HG03139 (cell line): ENCODE measurements around the gene DTWD1.
"Not testable (repeated sequence)": the region's sequence is repeated elsewhere in the genome, so short reads cannot be mapped to it uniquely, and the experiment has no call there.

Source experiments
- ATAC-seq: cut with Tn5 transposase; IDR thresholded peaks from one replicate; pipeline ENCODE4 v1.9.1; 2021; ENCODE audit not compliant: unreplicated experiment

Gene DTWD1, protein sequence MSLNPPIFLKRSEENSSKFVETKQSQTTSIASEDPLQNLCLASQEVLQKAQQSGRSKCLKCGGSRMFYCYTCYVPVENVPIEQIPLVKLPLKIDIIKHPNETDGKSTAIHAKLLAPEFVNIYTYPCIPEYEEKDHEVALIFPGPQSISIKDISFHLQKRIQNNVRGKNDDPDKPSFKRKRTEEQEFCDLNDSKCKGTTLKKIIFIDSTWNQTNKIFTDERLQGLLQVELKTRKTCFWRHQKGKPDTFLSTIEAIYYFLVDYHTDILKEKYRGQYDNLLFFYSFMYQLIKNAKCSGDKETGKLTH

DNA sequence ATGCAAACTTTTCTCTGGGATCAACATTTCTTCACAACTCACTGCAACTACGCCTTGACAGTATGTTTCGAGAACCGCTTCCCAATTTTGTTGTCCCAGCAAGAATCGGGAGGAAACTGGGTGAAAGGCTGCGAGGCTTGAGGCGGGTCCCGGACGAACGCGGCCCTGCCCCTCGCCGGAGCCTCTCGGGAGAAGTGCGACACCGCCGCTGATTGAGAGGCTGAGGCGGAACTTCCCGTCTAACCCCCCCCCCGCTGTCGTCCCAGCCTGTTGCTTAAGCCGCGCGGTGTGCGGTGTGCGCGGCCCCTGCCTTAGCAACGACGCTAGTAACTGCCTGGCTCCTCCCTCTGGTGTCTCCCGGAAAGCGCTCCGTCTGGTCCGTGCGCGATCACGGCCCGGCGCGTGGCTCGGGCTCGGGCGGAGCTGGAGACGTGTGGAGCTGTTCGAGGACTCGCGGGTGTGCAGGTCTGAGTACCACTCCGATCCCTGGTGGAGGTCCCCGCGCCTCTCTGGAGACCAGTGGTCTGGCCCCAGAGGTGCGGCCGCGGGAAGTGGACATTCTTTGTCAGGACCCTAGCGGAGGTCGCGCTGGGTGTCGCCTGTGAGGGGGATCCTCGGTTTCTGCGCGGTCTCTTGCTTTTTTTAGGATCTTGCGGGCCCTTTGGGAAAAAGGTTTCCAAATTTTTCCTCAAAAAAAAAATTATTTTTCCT is at the start of gene DTWD1, which contains the start of gene FAM227B:
TSS of gene DTWD1 (plus strand) at position 391 of the 711 bp plus-strand sequence. CDS start 4,120 bp downstream, outside the sequence.
TSS of gene FAM227B (minus strand) at position 161 of the 711 bp plus-strand sequence. CDS start 5,647 bp downstream, outside the sequence.
- ATAC-seq = peak; percentile 99

DNA sequence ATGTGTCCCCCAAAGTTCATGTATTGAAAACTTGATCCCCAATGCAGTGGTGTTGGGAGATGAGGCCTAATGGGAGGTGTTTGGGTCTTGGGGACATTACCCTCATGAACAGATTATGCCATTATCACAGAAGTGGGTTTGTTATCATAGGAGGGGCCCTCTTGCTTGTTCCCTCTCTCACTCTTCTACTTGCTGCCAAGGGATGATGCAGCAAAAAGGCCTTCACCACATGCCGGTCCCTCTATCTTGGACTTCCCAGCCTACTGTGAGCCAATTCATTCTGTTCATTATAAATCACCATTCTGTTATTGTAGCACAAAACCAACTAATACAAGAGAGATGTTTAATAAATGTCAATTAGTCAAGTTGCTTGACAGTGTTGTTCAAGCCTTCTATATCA is 47.4 kb upstream of the DTWD1 start:
- ATAC-seq = no peak

DNA sequence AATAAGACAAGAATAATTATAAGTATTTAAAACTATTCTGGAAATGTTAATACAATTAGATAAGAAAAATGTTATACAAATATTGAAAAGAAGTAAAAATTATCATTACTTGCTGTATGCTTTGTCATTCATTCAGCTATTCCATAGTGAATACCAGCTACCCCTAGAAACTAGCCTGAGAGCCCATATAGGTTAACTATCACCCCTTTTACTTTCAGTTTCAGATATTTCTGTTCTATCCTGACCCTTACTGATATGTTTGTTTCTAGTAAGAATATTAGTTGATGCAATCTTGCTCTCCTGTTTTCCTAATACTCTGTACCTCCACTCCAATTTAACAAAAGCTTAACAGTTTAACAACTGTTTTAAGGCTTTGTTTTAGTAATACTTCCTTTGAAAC is 31.8 kb upstream of the DTWD1 start:
- ATAC-seq = no peak

DNA sequence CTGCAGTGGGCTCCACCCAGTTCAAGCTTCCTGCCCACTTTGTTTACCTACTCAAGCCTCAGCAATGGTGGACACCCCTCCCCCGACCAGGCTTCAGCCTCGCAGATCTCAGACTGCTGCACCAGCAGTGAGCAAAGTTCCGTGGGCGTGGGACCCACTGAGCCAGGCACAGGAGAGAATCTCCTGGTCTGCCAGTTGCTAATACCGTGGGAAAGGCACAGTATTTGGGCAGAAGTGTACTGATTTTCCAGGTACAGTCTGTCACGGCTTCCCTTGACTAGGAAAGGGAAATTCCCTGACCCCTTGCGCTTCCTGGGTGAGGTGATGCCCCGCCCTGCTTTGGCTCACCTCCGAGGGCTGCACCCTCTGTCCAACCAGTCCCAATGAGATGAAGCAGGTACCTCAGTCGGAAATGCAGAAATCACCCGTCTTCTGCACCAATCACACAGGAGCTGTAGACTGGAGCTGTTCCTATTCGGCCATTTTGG is 28.0 kb upstream of the DTWD1 start:
- not testable (repeated sequence) for ATAC-seq

DNA sequence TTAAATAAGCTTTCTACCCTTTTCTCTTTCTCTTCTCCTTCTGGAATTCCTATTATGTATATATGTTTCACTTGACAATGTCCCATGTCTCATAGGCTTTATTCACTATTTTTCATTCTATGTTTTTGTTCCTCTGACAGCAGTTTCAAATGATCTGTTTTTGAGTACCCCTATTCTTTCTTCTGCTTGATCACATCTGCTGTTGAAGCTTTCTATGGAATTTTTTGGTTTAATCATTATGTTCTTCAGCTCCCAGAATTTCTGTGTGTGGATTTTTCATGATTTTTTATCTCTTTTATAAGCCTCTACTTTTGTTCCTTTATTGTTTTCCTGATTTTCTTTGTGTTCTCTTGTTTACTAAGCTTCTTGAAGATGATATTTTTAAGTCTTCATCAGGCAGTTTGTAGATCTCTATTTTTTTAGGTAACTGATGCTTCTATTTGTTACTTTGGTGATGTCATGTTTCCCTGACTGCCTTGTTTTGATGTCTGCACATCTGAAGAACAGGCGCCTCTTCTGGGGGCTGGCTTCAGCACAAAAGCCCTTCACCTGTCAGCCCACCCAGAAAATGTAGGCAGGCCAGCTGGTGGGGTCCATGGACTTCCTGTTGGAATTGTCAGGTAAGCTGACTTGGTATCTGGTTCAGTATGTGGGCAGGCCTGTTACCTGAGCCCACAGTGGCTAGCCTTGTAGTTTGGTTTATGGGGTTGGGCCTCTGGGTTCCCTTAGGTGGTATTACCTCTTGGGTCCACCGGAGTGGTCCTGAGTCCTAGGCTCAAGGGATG is 16.0 kb upstream of the DTWD1 start:
- ATAC-seq = no peak

DNA sequence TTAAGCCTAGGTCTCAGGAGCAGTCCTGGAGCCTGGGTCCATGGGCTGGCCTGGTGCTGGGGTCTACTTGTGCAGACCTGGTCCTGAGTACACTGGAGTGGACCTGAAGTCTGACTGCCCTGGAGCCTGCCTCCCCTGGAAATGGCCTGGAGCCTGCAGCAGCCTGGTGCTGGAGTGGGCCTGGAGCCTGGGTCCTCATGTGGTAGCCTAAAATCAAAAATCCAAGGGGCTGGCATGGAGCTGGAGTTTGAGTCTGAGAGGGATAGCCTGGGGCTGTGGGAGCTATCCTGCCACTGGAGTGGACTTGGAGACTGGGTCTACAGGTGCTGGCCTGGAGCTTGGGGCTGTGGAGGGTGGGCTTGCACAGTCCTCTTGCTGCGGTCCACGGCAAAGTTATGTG is 15.3 kb upstream of the DTWD1 start:
- ATAC-seq = no peak

DNA sequence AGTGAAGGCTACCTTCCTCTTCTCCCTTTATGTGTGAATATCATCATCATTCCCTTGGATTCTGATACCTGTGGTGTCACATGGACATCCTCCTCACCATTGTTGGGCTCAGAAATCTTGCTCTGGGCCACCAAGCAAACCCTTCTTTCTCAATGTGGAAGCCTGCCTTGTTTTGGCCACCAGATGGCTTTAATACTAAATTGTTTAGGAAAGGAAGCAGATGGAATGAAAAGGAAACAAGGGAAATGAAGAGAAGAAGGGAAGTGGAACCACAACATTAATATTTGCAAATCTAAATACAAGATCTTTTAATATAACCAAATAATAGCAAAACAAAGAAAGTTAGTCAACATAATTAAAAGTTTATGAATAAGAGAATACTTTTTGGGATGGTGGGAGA is 14.3 kb upstream of the DTWD1 start:
- ATAC-seq = no peak

DNA sequence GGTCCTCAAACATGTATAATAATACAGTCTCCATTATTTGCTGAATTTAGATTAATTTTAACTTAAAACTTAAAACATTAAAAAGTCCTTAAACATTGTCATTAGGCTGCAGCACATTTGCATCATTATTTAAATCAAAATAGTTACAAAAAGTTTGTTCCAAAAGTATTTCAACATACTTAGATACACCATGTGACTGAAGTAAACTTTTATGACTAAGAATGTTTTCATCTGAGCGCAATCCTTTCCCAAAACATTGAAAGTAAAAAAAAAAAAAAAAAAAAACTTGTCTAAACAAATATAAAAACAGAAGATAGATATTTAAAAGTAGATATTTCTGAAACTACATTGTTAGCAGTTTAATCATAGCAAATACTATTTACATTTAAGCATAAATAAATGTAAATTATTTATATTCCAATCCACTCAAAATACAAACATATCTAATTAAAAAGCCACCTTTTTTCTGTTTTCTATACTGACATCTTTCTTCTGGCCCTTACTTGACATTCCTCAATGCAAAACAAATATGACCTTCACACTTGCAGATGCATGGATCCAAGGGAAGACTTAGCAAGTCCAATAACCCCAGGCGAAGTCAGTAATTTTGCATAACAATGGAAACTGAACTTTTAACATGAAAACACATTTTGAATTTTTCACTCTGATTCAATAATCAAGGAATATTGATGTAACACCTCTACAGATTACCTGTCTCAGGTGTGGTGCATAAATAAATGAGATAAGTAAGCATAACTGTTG is 10.5 kb upstream of the DTWD1 start:
- ATAC-seq = no peak

DNA sequence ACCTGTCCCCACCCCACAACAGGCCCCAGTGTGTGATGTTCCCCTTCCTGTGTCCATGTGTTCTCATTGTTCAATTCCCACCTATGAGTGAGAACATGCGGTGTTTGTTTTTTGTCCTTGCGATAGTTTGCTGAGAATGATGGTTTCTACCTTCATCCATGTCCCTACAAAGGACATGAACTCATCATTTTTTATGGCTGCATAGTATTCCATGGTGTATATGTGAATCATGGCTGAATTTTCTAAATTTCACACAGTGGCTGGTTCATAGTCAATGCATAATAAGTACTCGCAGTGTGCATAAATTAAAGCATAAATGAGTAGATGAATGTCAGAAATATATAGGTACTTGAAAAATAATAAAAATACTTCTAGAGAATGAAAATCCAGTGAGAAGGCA is 8.6 kb upstream of the DTWD1 start:
- ATAC-seq = not testable (repeated sequence)

DNA sequence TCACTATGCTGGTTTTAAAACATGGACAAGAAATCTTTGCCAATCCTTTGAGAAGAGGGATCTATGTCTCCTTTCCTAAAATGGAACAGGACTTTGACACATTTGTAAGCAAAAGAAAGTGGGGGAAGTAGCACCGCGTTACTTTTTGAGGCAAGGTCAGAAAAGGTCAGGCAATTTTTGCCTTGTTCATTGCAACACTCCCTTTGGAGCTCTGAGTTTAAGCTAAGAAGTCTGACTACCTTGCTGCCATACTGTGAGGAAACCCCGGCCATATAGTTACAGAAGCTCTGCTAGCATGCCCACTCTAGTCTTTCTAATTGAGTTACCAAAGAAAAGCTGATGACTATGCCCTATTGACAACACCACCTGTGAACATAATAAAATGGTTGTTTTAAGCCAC is 1.6 kb upstream of the DTWD1 start:
- ATAC-seq = no peak

DNA sequence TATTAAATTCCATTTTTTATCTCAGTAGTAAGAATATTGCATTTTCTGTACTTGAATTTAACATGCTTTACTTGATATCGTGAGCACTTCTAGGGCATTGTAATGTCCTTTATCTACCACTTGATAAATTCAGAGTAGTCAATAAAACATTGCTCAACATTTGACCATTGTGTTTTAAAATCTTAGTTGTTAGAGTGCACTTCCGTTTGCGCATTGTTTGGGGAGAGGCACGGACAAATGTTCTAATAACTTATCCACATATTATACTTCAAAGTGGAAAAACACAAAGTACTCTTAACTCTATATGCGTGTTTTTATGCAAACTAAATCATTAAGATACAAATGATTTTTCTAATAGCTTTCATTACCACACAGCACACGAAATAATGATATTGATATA is 649 bp upstream of the DTWD1 start:
- ATAC-seq = no peak

DNA sequence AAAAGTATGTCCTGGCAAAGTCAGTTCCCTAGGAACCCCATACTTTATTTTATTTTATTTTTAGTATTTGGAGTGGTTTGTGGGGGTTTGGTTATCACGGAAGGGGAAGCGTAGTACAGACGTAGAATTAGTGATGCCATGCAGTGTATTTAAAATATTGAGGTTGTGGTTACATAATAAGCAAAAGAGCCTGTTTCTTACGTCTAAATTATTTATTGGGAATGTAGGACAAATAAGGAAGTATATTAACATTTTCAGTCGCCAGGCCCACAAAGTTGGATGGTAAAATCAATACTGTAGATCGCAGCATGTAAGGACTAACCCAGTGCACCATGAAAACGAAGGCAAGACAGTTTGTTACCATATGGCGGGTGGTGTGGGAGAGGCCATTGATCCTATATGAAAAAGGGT is 558 bp downstream of the DTWD1 start:
- no peak for ATAC-seq

DNA sequence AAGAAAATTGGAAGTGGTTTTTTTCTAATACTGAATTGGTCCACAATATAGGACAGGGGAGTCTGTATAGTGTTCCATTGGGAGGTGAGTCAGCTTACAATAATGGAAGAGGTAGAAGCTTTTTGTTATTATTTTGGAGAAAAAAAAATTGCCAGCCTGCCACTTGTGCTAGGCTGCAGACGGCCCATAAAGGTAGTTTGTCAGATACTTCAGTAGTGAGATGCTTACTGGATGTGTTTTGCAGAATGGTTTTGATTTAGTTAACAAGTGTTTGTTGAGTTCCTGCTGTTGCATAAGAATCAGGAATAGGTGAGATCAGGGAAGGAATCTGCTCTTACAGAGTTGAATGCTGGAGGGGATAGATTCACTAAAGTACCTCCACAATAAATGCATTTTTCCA is 1.0 kb downstream of the DTWD1 start:
- ATAC-seq = no peak

DNA sequence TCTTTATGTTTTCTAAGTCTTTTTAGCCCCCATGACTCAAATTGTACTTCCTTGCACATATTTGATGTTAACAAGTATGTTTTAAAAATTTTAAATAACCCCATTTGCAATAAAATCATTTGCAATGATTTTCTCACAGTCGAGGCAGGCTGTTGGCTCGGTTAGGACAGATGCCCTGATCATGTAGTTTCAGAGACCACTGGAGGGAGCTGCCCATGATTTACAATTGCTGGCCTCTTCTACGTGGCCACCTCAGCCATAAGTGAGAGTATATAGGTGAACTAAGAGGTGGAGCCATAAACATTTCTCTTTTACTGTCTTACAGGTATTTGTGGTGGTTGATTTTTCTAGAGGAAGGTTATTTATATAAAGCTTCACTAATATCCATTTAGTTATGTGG is 1.7 kb downstream of the DTWD1 start:
- no peak for ATAC-seq

DNA sequence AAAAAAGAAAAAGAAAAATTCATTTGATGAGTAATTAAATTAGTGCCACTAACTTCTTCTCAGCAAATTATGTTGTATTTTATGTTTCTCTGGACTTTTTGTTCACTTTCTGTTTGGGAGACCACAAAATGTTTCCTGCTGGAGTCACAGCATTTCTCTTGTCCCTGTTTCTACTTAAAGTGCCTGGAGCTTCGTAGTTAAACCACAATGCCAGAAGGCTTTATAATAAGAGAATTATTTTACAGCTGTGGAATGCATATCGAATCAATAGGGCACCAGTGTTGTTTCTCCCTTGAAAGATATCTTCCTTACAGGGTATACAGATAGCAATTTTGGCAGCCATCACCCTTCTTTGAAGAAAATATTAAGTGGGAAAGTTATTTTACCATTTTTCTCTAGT is 3.2 kb downstream of the DTWD1 start:
- no peak for ATAC-seq

DNA sequence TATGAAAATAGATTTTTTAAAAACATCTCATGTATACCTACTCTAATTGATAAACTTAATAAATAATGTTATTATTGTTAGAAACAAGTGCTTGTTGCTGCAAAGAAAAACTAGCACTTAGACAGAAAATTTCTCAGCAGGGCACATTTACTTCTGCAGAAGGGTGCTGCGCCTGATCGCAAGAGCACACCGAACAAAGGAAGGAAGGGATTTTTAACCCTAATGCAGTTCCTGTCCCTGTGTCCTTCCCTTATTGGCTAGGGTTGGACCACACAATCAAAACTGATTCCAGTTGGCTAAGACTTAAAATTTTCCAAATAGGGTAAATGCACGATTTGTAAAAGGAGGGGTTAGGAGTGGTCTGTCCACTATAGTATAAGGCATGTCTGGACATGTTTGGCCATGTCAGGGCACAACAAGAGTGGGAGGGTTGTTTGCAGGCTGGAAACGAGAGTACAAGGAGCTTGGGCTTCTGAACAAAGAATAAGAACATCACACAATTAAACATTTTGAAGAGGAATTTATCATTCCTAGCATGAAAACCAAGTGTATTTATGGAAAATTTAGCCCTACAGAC is 4.7 kb downstream of the DTWD1 start:
- no peak for ATAC-seq

DNA sequence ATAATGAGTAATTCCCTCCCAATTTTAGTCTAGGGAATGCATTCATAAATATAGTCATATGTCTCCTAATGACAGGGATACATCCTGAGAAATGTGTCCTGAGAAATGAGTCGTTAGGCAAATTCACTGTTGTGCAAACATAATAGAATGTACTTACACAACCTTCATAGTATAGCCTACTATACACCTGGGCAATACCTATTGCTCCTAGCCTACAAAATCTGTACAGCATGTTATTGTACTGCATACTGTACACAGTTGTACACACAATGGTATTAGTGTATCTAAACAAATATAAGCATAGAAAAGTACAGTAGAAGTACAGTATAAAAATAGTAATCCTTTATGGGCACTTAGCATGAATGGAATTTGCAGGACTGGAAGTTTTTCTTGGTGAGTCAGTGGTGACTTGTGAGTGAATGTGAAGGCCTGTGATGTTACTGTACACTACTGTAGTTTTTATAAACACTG is 6.6 kb downstream of the DTWD1 start:
- ATAC-seq = no peak

DNA sequence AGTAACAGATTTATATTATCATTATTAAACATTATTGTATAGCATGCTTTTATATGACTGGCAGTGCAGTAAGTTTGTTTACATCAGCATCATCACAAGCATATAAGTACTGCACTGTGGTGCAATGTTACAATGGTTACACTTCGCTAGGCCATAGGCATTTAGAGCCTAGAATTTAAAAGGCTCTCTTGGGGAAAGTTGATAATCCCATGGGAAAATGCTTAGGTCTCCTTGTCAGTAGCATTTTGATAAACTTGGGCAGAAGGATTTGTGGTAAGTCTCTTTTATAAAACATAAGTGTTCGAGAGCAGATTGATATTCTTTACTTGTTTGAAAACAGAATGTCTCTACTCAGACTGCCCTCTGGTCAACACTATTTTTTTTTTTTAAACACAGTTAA is 7.5 kb downstream of the DTWD1 start:
- ATAC-seq = no peak

DNA sequence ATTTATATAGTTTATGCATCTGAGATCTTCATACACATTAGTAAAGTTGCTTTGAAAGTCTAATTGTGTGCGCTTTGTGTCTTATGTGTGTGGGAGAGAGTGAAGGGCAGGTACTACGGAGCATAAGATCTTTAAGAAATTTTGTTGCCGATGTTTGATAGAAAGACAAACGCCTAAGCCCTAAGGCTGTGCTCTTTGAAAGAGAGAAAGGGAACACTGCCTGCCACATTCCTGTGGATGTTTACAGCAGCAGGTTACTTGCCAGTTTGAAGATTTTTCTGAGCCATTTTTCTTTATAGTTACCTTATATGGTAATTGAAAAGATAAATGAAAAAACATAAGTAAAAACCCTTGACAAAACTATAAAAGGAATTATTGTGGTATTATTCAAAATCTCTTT is 17.0 kb downstream of the DTWD1 start:
- ATAC-seq = no peak

DNA sequence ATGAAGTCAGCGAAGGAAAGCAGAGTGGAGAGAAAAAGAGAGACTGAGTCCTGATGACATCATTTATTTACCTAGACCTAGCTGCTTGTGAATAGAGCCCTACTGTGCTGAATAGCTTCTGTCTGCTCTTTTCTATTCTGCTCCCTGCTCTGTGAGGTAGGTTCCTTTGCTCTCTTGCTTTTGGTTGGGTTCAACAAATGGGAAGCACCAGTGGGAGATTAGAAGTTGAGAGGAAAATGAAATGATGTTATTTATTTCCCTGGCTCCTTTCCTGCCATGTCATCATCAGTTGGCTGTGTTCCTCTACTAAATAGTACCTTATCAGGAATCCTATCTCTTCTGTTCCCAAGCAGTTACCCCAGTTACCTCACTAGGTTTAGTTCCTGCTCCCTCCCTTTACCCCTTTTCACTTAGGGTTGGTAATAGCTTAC is 23.5 kb downstream of the DTWD1 start:
- ATAC-seq = no peak
